Esophagus muscularis mucosa (tissue), 3 donors: Measurements from ENCODE around the gene MTA2.

Experiments
- POLR2A ChIP-seq: fragments of 450-650 bp; IDR thresholded peaks from one replicate; pipeline ENCODE4 v1.6.1; 2017; ENCODE audit warnings: antibody characterized with exemption, moderate library complexity, mild to moderate bottlenecking, low read depth
- POLR2AphosphoS5 ChIP-seq, 2 donors: sonication (generic); formaldehyde crosslinking; IDR thresholded peaks; one replicate each; pipeline ENCODE4 v1.6.1; 2017; ENCODE audit warnings: antibody characterized with exemption in 2 of 2
- TF ChIP-seq, protein P1 (sequence below), 3 experiments: fragments of 200-600 bp in 2 of 3; fragments of 450-650 bp in 1 of 3; sonication (generic) in 2 of 3; IDR thresholded peaks; one replicate each; pipeline ENCODE4 v1.5.1; 2017 to 2019; ENCODE audit warnings: antibody characterized with exemption in 3 of 3, mild to moderate bottlenecking in 2 of 3, moderate library complexity in 1 of 3

DNA sequence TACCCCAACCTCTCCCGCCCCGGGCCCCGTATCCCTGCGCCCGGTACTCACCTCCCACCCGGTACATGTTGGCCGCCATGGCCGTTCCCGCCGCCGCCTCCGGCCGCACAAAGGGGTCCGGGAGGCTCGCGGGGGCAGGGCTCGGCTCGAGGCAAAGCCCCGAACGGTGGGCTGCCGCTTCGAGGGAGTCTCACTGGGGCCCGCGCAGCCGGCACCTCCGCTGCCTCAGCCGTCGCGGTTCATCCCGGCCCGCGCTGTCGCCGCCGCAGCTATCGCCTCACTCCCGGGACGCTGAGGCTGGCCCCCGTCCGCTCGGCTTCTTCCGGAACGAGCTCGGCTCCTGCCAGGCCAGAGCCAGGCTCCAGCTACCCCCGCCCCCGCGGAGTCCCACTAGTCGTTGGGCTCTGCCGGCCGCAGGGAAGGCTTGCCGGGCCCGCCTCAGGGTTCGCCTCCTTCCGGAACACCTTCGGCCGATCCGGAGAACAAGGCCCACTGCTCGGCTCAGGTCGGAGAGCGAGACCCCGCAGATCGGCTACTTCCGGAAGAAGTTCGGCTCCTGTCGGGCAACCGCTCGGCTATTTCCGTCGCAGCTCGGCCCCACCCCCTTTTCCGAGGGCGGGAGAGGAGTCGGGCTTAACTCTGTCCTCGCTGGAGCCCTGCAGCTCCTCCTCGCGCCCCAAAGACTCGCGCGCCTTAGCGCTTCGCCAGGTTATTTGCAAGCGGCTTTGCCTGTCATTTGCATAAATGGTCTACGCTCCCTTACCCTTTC is at the start of gene MTA2:
- peak; percentile 16 for TF ChIP-seq POLR2A
- TF ChIP-seq, protein P1, sequence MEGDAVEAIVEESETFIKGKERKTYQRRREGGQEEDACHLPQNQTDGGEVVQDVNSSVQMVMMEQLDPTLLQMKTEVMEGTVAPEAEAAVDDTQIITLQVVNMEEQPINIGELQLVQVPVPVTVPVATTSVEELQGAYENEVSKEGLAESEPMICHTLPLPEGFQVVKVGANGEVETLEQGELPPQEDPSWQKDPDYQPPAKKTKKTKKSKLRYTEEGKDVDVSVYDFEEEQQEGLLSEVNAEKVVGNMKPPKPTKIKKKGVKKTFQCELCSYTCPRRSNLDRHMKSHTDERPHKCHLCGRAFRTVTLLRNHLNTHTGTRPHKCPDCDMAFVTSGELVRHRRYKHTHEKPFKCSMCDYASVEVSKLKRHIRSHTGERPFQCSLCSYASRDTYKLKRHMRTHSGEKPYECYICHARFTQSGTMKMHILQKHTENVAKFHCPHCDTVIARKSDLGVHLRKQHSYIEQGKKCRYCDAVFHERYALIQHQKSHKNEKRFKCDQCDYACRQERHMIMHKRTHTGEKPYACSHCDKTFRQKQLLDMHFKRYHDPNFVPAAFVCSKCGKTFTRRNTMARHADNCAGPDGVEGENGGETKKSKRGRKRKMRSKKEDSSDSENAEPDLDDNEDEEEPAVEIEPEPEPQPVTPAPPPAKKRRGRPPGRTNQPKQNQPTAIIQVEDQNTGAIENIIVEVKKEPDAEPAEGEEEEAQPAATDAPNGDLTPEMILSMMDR (IDR thresholded peaks at IDR 0.05) = no peak
- peak; percentile 80 to 84 for TF ChIP-seq POLR2AphosphoS5 (IDR thresholded peaks at IDR 0.05)
